Heart right ventricle (tissue), 16 donors: ENCODE measurements around the gene CXCL16. TPM values are rescaled to one million over a fixed set of nuclear protein-coding genes. Genes with fewer than 3 reads are reported as not detected.
"Not testable (repeated sequence)": the region's sequence is repeated elsewhere in the genome, so short reads cannot be mapped to it uniquely, and the experiment has no call there.

Experiments
- ATAC-seq, 8 donors: fragments of 200-7000 bp; cut with Tn5 transposase; one replicate each; pipeline ENCODE4 v1.9.1; 2020; ENCODE audit warnings: mild to moderate bottlenecking in 8 of 8, moderate library complexity in 8 of 8, moderate number of reproducible peaks in 1 of 8
- DNase-seq, 2 donors: peaks; one replicate each; pipeline ENCODE4 v3.0.0-alpha.2; 2020
- H3K27ac ChIP-seq, 10 donors: fragments of 200-600 bp; sonication (generic) in 2 of 10; one replicate each; pipeline versions ENCODE4 v1.5.0 to v1.8.0; 2020 to 2022; ENCODE audit warnings: mild to moderate bottlenecking in 3 of 10
- H3K27me3 ChIP-seq, 7 donors: fragments of 200-600 bp; one replicate each; pipeline ENCODE4 v1.8.0; 2021 to 2022; ENCODE audit warnings: mild to moderate bottlenecking in 2 of 7
- H3K36me3 ChIP-seq, 9 donors: fragments of 200-600 bp; sonication (generic) in 1 of 9; one replicate each; pipeline versions ENCODE4 v1.5.0 to v1.8.0; 2020 to 2022; ENCODE audit warnings: mild to moderate bottlenecking in 2 of 9
- H3K4me1 ChIP-seq, 9 donors: fragments of 200-600 bp; sonication (generic) in 1 of 9; one replicate each; pipeline versions ENCODE4 v1.5.0 to v1.8.0; 2020 to 2022; ENCODE audit warnings: mild to moderate bottlenecking in 4 of 9
- H3K4me3 ChIP-seq, 10 donors: fragments of 200-600 bp; sonication (generic) in 2 of 10; one replicate each; pipeline versions ENCODE4 v1.5.0 to v1.8.0; 2020 to 2022; ENCODE audit warnings: mild to moderate bottlenecking in 7 of 10, moderate library complexity in 2 of 10
- H3K9me3 ChIP-seq, 11 donors: fragments of 200-600 bp in 10 of 11; sonication (generic) in 2 of 11; one replicate each; pipeline versions ENCODE4 v1.5.0 to v1.8.0; 2013 to 2022; ENCODE audit warnings: mild to moderate bottlenecking in 2 of 11, control low read depth in 1 of 11, moderate library complexity in 1 of 11
- CTCF ChIP-seq, 9 donors: fragments of 200-600 bp; sonication (generic) in 2 of 9; IDR thresholded peaks; one replicate each; pipeline versions ENCODE4 v1.5.0 to v1.8.0; 2021 to 2022; ENCODE audit warnings: antibody characterized with exemption in 9 of 9, mild to moderate bottlenecking in 5 of 9, moderate library complexity in 1 of 9
- WGBS, 2 donors: extraction: QIAGEN DNeasy Blood & Tissue Kit; methylation state at CpG; one replicate each; pipeline ENCODE4 v1.1.7; 2013; ENCODE audit warnings: inconsistent platforms in 1 of 2; 5-methylcytosine and 5-hydroxymethylcytosine counted together
- intact Hi-C, 10 donors: fragments of 100-400 bp; cut with DNase I; formaldehyde crosslinking; loops; one replicate each; pipeline versions ENCODE4 v1.11.1 to v1.14.2; 2022
- polyA plus RNA-seq, 2 donors: library from polyadenylated mRNA; stranded (reverse); fragments of 200-250 nt; gene quantifications; one replicate each; pipeline ENCODE4 v1.2.3, GENCODE V29; 2013
- total RNA-seq, 10 donors: library from RNA; stranded (reverse); fragmentation: NEBNext Ultra II Directional in 3 of 10; extraction: Animal tissue kit (Norgen Biotek cat#: 25700) in 3 of 10; gene quantifications; one replicate each; pipeline versions ENCODE4 v1.2.1 to v1.2.4, GENCODE V29; 2021 to 2023
- donor health status: Arrhythmogenic right ventricular cardiomyopathy.
- donor health status: ischemic (EF 13 %, LVEDD 7.1; RV severe dilation, severe dysfunction).
- donor health status: healthy with polysubstance abuse.
- donor health status: DM: no; HTN: yes; CAD: no.
- donor health status: DM: no; HTN: no; CAD: no.
- donor health status: ischemic (EF 25% LVEDD 6.9; RV normal size, moderate dysfunction).
- donor health status: ischemic (EF 25% LVEDD 5.7; RV mildly dilated, moderate dysfunction).
- donor health status: healthy.
- donor health status: DM: yes; HTN: yes; CAD: no.
- donor health status: Ischemic cardiomyopathy.
- donor health status: ischemic (EF 35%, LVEDD 5.7; RV mildly dilated, moderate dysfunction).
- donor health status: nonischemic (EF 11% LVEDD 7.7; RV severe dilation, severe dysfunction).
- donor health status: DM: yes; HTN: yes; CAD: no.
- donor health status: PGD.
- donor health status: ischemic (EF 29% LVEDD 5.4; RV normal size, mild dysfunction).
- donor health status: nonischemic (EF 23%, LVEDD 6.1; RV moderate dilation, normal function).

Gene CXCL16
- total and polyA plus RNA-seq, 12 donors: 1.5 to 29.6 (median 3.7) TPM

- TF ChIP-seq CTCF (IDR thresholded peaks at IDR 0.05): no peak
- no peak for ATAC-seq
- H3K27me3 ChIP-seq: no peaks in the 10 kb centered on the region
- WGBS, 2 donors: 6 to 9% methylated on average over 15 of the region's 15 CpGs
- peaks cover 0 to 26% (median 10%) of the 10 kb centered on the region in 9 donors for H3K4me1 ChIP-seq
- intact Hi-C loops: loop anchor here in 1 of 10 donors (10.0 kb wide), 1 partner anchor 191 kb away; the partner anchor contains the start of gene C17orf107
- no peak for DNase-seq
- peak overlapping the region; percentile 69 to 98 (median 80) for H3K4me3 ChIP-seq
- H3K27ac ChIP-seq: peak overlapping the region in 8 of 10 donors; percentile 57 to 87 (median 76)
- no peaks in the 10 kb centered on the region for H3K9me3 ChIP-seq
- no peaks in the 10 kb centered on the region for H3K36me3 ChIP-seq
Observed at GRCh38 chr17:4703330-4703691, 36.4 kb downstream of the CXCL16 start.

DNA sequence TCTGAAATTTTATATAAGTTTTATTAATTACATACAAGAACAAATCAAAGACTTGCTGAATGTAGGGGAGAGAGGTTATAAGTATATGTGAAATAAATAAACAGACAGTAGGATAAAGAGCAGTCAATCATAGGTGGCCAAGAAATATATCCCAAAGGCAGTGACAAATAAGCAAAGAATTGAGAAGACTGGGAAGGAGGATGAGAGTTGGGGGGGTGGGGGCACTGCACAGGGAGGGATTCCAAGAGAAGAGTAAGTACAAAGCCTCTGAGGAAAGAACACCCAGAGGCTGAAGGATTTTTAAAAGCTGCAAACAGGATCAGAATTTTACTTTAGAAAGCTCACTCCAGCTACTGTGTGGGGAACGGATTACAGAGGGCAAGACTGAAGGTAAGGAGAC, 38.6 kb downstream of the CXCL16 start:
- intact Hi-C loops: loop anchor here in 1 of 10 donors (10.0 kb wide), 1 partner anchor 194 kb away; the partner anchor contains the start of gene C17orf107
- DNase-seq (no peak), ATAC-seq (no peak)
- Histone ChIP-seq H3K9me3 (no peaks in the 10 kb centered on the region), H3K36me3 (peaks cover 0 to 15% (median 0%) of the 10 kb centered on the region in 9 donors), H3K4me3 (no peak overlapping the region), H3K27ac (no peak overlapping the region), H3K4me1 (peaks cover 0 to 31% (median 10%) of the 10 kb centered on the region in 9 donors), H3K27me3 (no peaks in the 10 kb centered on the region)
- WGBS, 2 donors: 83 to 85% methylated on average over 1 of the region's 1 CpG
- no peak for TF ChIP-seq CTCF (IDR thresholded peaks at IDR 0.05)

GRCh38 chr17:4699401-4700056, 40.2 kb downstream of the CXCL16 start:
- not testable (repeated sequence) for DNase-seq, H3K27ac ChIP-seq, H3K9me3 ChIP-seq, ATAC-seq, H3K27me3 ChIP-seq, H3K4me3 ChIP-seq
- Histone ChIP-seq H3K36me3 (peaks cover 0 to 20% (median 0%) of the 10 kb centered on the region in 9 donors), H3K4me1 (peaks cover 0 to 30% (median 10%) of the 10 kb centered on the region in 9 donors)
- WGBS, 2 donors: 86 to 93% methylated on average over 13 of the region's 13 CpGs
- intact Hi-C loops: loop anchor here in 1 of 10 donors (10.0 kb wide), 1 partner anchor 195 kb away; the partner anchor contains the start of gene C17orf107

- no peak overlapping the region for H3K4me3 ChIP-seq
- peaks cover 0 to 11% (median 0%) of the 10 kb centered on the region in 9 donors for H3K4me1 ChIP-seq
- DNase-seq (no peak), ATAC-seq (no peak)
- H3K9me3 ChIP-seq: no peaks in the 10 kb centered on the region
- peak overlapping the region in 1 of 10 donors; percentile 57 for H3K27ac ChIP-seq
- 69 to 85% methylated on average over 6 of the region's 6 CpGs for WGBS, 2 donors
- H3K36me3 ChIP-seq: peaks cover 0 to 34% (median 0%) of the 10 kb centered on the region in 9 donors
- no peak for TF ChIP-seq CTCF (IDR thresholded peaks at IDR 0.05)
- intact Hi-C loops: no loop called here
- H3K27me3 ChIP-seq: no peaks in the 10 kb centered on the region
Observed at GRCh38 chr17:4696437-4696805, 43.3 kb downstream of the CXCL16 start.

GRCh38 chr17:4693416-4693815, 46.3 kb downstream of the CXCL16 start:
- Histone ChIP-seq H3K27me3 (no peaks in the 10 kb centered on the region), H3K27ac (no peak overlapping the region), H3K4me3 (no peak overlapping the region), H3K36me3 (peaks cover 0 to 64% (median 6%) of the 10 kb centered on the region in 9 donors), H3K9me3 (no peaks in the 10 kb centered on the region), H3K4me1 (peaks cover 0 to 11% (median 0%) of the 10 kb centered on the region in 9 donors)
- ATAC-seq (no peak), DNase-seq (no peak)
- intact Hi-C loops: no loop called here
- WGBS, 2 donors: 86 to 93% methylated on average over 9 of the region's 9 CpGs
- TF ChIP-seq CTCF (IDR thresholded peaks at IDR 0.05): no peak
